HG03439 (cell line): ENCODE data around the gene WDR72.
"Not testable (repeated sequence)": the region's sequence is repeated elsewhere in the genome, so short reads cannot be mapped to it uniquely, and the experiment has no call there.

Experiments used
- ATAC-seq: cut with Tn5 transposase; IDR thresholded peaks from one replicate; pipeline ENCODE4 v1.9.1; 2021; ENCODE audit warnings: mild to moderate bottlenecking, moderate library complexity; ENCODE audit not compliant: unreplicated experiment

WDR72 gene

DNA sequence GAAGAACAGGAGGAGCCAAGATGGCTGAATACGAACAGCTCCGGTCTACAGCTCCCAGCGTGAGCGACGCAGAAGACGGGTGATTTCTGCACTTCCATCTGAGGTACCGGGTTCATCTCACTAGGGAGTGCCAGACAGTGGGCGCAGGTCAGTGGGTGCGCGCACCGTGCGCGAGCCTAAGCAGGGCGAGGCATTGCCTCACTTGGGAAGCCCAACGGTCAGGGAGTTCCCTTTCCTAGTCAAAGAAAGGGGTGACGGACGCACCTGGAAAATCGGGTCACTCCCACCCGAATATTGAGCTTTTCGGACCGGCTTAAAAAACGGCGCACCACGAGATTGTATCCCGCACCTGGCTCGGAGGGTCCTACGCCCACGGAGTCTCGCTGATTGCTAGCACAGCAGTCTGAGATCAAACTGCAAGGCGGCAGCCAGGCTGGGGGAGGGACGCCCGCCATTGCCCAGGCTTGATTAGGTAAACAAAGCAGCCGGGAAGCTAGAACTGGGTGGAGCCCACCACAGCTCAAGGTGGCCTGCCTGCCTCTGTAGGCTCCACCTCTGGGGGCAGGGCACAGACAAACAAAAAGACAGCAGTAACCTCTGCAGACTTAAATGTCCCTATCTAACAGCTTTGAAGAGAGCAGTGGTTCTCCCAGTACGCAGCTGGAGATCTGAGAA lies 218.7 kb downstream of the WDR72 start:
- not testable (repeated sequence) for ATAC-seq

DNA sequence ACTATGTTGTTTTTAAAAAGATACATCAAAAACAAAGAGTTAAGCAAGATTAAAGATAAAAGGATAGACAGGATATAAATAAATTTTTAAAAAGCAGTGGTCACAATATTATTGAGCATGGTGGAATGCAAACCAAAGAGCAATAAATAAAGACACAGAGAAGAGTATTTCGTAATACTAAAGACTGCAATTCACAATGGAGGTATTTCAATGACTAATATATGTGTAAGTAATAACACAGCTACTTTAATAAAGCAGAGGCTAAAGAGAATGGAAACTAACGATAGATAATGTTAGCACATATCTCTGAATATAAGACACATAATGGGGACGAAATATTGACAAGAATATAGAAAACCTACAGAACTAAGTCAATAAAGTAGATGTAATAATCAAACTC lies 219.6 kb downstream of the WDR72 start:
- no peak for ATAC-seq

DNA sequence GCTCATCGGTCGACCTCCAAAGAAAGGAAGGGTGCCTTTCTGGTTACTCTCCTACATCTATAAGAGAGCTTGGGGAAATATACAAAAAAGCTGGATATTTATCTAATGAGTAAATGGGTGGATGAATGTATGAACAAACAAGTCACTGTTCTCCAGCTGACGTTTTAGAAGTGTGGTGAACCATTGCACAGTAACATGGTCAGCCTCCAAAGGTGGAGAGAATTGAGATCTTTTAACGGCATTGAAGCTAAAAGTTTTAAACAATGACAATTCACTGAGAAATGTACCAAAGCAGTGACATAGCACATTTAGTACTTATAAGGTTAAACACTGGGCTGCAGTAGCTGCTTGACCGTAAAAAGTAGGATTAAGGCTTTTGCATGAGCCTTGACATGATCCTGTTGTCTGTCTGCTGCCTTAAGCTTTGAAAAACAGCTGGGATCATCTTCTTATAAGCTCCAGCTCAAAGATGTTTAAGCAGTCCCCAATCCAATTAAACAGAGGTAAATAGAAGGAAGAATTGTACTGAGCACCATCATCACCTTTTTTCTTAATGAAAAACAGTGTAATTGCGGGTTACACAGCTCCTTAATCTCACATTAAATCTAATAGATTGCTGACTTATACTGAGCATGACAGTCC lies 222.9 kb downstream of the WDR72 start:
- no peak for ATAC-seq

DNA sequence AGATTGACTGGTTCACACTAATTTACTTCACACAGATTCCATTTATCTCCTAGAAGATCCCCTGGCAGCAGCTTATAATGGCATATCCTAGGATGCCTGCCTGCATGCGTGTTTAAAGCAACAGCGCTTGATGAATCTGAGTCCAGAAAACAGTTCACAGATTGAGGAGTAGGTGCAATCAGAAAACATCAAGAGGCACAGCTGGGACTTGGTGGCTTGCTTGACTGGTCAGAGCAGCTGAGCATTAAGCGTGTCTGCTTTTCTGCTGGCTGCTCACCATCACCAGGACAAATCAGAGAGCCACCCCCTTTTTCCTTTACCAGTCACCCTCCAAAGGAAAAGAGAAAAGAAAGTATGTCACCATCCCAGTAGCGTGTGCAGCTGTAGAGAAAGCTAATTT lies 223.6 kb downstream of the WDR72 start:
- no peak for ATAC-seq

DNA sequence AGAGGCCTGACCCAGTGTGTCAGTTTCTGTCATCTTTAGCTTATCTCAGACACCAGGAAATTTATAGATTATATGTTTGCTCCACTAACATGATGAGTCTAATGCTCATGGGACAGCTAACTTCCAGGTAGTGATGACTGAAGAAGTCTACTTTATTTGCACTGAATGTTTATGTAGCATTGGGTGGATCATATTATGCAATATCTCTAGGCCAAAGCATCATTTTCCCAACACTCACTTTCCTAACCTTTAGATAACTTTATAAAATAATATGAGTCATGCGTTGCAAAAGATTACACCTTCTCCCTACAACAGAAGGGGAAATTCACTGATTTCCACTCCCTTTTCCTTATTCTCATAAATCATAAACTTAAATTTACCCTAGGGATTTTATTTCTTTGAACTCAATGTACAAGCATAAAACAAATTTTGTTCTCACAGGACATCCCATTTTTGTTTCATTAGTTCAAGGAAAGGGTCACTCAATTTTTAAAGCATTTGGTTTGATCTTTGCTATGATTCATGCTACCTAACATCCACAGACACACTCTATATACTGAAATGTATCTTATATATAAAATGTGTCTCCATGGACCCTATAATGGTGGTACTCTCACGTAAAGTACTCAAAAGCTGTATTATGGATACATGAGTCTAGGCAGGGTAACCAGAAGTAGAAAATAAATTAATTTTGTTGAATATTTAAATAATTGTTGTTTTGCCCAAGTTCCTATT lies 225.2 kb downstream of the WDR72 start:
- no peak for ATAC-seq

DNA sequence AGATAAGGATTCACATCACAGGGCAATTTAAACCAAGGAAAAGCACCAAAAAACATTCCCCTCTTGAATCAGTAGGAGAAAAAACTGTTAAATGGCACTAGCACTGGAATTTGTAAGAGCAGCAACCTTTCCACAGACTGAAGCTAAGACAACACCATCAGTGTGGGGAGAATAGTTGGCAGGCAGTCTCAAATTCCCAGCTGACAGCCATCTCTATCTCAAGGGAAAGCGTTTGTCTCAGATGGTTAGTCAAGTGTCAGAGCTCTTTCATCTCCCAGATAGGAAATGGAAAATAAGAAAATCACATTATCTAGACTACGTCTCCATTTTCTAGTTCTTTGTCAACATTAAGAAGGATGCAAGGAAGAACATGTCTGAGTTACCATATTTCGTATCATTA lies 228.7 kb downstream of the WDR72 start:
- ATAC-seq: no peak

DNA sequence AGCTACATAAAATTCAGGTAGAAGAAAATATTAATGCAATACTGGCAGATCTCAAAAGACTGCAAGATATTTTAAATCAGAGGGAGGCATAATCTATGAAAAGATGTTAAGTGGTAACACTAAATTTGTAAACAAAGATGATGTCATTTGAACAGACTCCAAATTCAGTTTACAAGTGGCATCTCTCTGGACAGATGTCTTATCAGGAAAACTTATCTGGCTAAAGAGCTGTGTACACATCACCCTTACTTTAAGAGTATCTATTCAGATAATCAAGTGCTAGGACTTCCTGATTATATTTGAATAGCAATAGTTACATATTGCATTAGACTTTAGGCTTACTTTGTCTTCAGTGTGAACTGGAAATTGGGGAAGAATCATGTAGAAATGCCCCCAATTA lies 231.5 kb downstream of the WDR72 start:
- no peak for ATAC-seq

DNA sequence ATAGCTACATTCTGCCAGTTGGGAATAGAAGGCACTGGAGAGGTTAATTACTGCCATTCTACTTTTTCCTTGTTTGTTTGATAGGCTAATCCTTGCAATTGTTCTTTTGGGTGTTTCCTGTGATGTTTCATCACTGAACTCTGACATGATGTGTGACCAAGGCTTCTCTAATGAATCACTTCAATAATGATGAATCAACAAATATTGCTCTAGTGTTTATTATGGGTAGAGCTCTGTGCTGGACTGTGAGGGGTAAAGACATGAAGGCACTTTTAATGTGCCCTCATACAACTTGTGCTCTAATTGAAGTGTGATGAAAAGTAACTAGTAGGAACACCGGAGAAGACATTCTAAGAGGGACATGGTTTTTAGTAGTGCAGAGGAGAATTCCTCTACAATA lies 233.6 kb downstream of the WDR72 start:
- no peak for ATAC-seq

DNA sequence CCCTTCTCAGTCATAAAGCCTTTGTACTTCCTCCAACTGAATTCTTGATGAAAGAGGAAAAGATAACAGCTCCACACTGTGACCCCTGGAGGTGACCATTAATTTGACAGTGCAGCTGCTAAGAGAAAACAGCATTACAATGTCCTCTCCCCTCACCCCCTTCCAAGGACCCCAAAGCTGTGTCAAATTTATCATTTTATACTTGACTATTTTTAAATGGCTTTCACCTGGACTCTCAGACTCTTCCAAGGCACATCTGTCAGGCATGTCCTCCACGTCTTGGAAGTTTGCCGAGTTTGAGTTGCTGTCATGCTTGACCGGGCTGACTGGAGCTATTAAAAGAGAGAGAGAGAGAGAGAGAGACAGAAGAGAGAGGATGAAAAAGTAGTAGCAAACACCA lies 236.5 kb downstream of the WDR72 start:
- ATAC-seq: no peak

DNA sequence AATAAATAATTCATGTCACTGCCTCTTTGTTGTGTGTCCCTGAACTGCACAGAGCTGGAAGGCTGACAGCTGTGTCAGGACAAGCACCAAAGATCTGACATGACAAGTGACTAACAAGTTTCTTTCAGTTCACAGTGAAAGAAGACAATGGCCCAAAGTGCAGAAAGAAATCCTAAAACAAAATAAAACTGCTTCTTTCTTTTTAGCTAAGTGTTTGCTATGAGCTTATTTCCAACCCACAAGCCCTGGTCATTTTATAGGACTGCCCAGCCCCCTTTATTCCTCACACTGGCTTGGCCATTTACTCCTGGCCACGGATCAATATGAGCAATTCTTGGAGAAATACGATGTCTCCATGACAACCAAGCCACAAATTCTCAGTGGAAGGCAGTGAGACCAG lies 238.5 kb downstream of the WDR72 start:
- no peak for ATAC-seq

DNA sequence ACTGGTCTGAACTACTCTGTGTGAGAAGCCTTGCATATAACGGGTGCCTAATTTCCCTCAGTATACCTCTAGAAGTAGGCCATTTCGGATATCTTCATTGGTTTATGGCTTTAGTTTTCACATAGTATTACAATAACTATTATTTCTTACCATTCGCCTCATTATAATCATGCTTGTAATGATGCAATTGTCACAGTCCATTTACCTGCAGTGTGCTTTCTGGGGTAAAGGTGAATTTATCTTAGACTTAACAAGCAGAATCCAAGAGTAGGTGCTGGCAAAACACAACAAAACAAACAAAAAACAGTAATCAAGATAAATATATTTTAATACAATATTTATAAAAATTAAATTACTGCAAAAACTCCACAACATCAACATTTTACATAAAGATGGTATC lies 246.0 kb downstream of the WDR72 start:
- no peak for ATAC-seq

DNA sequence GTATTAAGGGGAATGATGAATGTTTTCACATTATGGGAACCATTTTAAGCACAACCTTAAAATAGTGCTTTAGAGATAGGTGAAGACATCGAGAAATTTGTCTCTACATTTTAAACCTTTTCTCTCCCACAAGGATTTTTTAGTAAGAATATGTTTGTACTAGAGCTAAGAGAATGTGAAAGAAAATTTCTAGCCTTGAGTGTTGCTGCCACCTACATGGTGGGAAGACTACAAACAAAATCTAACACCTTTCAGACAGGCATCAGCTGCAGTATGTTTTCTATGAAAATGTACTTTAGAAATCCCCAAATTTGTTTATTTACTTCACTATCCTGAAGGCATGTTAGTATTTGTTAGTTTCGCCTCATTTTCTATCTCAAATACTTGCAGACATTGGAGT lies 247.4 kb downstream of the WDR72 start:
- ATAC-seq: no peak

DNA sequence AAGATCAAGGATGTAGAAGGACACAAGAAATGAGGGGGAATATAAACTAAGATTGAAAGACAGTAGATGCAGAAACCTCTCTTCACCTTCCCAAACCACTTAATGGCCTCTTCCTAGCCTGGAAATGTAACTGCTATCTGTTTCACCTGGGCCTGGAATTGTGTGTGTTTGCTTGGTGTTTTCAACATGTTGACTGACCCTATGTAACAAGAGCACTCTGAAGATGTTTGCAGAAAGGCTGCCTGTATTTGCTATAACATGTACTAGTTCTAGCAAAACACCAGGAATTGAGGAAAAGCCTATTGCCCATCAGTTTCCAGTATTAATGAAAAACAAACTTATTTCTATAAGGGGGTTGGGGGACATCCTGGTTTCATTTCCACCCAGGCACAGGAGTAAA lies 248.3 kb downstream of the WDR72 start:
- ATAC-seq: no peak

DNA sequence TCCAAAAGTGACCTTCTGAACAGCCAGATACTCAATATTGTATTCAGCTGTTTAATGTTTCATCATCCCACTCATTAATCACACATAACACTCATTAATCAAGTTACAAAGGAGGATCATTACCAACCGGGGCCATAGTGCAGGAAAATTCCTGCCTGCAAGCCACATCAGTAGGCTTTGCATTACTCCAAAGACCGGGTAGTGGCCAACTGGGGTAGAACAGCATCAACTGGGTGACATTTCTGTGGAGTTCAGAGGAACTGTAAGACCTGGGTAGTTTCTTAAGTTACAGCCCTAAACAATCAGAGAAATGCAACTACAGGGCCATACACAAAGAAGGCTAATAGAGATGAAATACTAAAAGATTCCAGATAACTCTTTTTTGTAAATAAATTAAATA lies 253.1 kb downstream of the WDR72 start:
- no peak for ATAC-seq

DNA sequence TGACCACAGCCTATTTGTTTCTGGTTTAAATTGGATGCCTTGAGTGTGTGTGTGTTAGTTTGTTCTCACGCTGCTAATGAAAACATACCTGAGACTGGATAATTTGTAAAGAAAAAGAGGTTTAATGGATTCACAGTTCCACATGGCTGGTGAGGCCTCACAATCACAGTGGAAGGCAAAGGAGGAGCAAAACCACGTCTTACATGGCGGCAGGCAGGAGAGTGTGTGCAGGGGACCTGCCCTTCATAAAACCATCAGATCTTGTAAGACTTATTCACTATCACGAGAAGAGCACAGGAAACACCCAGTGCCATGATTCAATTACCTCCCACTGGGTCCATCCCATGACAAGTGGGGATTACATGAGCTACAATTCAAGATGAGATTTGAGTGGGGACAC lies 260.5 kb downstream of the WDR72 start:
- ATAC-seq: no peak

DNA sequence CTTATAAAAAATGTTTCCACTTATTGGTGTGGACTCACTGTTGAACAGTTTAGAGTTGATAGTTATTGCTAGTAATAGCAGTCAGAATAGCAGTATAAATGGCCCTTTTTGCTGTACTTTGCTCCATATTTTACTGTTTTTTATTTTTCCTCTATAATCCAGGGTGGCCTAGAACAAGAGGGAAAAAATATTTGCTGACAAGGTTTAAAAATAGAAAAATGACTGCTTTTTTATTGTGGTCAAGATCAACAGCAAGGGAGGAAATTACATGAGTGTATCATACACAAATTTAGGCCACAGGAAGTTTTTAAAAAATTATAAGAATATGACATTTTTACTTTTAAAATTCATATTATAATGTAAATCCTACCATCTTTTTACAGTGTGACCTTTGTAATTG lies 269.1 kb downstream of the WDR72 start:
- no peak for ATAC-seq

DNA sequence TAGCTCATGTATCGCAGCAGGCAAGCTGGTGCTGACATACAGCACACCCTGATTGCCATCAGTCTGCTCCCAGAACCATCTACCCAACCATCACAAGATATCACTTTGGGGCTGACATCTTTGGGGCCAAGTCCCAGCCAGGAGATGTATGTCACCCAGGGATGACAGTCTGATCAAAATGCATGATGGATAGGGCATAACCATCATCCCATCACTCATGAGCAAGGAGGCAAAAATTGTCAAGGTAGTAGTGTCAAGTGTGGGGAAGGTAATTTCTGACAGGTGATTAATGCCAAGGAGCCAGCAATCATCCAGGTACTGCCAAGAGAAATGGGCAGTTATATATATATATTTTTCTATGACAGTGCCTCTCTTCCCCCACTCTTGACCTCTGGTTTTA lies 277.4 kb downstream of the WDR72 start:
- no peak for ATAC-seq

DNA sequence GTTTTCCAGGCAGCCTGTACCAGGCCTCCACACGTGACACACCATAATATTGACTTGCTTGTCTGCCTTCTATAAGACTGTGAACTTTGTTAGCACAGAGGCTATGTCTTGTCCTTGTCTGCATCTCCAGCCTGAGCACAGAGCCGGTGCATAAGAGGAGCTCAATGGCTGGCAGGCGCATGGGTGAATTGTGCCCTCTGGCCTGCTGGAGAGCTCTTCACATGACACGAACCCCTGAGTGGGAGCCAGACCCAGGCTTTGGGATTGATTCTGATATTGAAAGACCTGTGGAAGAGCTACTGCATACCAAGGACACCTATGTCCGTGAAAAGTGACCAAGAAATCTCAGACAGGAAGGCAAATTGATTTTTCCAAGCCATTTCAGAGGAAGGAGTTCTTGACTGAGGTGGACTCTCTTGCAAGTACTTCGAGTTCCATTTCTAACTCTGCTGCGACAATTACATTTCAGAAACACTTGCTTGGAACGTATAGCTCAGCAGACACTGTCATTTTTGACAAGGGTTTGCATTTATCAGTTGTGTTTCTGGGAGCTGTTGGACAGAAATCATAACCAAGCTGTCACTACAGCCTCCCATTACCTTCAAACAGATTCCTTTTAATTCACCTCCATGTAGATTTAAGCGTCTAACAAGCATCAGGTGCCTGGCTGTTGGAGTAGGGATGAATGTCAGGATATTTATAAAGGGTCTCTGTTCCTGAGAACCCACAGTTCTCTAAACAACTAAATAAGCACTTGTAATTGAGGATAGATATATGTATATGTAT lies 281.3 kb downstream of the WDR72 start:
- ATAC-seq: no peak

DNA sequence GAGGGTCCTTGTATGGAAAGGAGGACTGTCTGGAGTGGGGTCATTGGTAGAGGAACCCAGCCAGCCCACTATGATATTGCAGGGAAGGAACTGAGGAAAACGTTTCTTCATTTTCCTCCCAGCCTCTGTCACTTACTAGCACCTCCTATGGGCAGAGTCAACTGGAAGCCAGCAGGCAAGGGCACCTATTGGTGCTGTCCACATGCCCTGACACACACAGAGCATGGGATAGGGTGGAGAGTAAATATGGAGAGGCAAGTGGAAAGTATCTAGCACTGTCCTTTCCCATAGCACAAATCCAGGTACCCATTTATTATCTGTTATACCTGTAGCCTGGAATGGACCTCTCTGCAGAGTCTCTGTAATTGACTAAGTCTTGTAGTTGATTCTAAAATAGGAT lies 285.6 kb downstream of the WDR72 start:
- no peak for ATAC-seq

DNA sequence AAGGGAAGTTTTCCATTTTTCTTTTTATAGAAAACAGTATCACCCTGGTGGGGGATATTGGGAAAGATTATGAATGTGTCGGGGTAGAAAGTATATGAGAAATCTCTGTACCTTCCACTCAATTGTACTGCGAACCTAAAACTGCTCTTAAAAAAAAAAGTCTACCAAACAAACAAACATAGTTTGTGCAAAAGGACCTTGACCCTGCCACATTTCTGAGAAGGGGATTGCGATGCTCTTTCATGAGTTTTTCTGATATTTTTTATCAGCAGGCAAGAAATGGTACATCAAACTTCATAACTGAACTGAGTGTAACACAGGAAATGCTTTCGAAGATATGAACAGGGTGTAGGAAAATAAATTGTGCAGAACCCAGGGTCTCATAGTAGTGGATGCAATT lies 286.0 kb downstream of the WDR72 start:
- ATAC-seq: no peak

DNA sequence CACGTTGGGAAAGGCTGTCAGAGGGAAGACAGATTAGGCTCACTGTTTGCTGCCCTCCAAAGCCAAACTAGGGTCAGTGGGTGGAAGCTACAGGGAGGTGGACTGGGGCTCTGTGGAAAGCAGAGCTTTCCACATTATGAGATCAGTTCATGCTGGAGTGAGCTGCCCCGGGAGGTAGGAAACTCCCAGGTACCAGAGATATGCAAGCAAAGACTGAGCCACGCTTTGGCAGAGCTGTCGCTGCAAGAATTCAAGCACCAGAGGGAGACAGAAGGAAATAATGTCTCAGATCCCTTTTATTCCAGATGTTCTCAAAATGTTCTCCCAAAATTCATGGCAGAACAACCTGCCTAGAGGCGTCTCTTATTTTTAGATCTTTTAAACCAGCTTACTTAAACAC lies 286.6 kb downstream of the WDR72 start:
- no peak for ATAC-seq

DNA sequence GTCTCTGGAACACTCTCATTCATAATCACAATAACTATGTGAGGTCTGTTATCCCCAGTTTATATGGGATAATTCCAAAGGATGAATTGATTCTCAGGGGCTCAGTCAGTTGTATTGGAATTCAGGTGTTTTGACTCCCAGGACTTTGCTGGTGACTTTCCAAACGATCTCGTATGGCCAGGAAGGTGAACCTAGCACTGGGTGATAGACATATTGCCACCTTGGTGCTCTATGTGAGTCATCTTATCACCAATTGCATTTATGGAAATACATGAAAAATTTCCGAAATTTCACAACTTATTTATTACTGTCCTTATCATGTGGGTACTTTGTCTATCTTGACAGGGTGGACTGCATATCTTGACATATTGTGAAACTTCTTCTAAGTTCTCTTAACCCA lies 287.3 kb downstream of the WDR72 start:
- no peak for ATAC-seq
